Activated CD4-positive, alpha-beta T cell treated with anti-CD3 and anti-CD28 coated beads, Interleukin-2, amount 10 ng/mL, durations not matched to agents 7 days and 5 days (primary cell): ENCODE results near the gene SEC14L3. TPM values are rescaled to one million over a fixed set of nuclear protein-coding genes. Genes with fewer than 3 reads are reported as not detected.
A peak's percentile ranks its signal among the peaks of the same experiment; 100 is the strongest.
"Not testable (repeated sequence)": the region's sequence is repeated elsewhere in the genome, so short reads cannot be mapped to it uniquely, and the experiment has no call there.

Experiments used
- CTCF ChIA-PET: fragments of 350-600 bp; sonication (Branson Sonifier 250); formaldehyde crosslinking; loops from one replicate; lab custom pipeline; 2021; ENCODE audit warnings: antibody characterized with exemption; lab: Charles Lee
- POLR2A ChIA-PET: fragments of 350-600 bp; sonication (Branson Sonifier 250); formaldehyde crosslinking; loops from one replicate; lab custom pipeline; 2021; ENCODE audit warnings: antibody characterized with exemption; lab: Charles Lee
- DNase-seq: peaks from one replicate; pipeline ENCODE4 v3.0.0-alpha.2; 2020
- H3K27ac Mint-ChIP-seq: one replicate; pipeline ENCODE4 v1.8.0; 2021; ENCODE audit warnings: mild to moderate bottlenecking, moderate library complexity, mixed read lengths
- H3K27me3 Mint-ChIP-seq: one replicate; pipeline ENCODE4 v1.8.0; 2021; ENCODE audit warnings: mixed read lengths
- H3K36me3 Mint-ChIP-seq: one replicate; pipeline ENCODE4 v1.8.0; 2021; ENCODE audit warnings: low read depth, mixed read lengths
- H3K4me1 Mint-ChIP-seq: one replicate; pipeline ENCODE4 v1.8.0; 2021; ENCODE audit warnings: mixed read lengths
- H3K4me3 Mint-ChIP-seq: one replicate; pipeline ENCODE4 v1.8.0; 2021; ENCODE audit warnings: mild to moderate bottlenecking, moderate library complexity, mixed read lengths
- H3K9me3 Mint-ChIP-seq: one replicate; pipeline ENCODE4 v1.8.0; 2021; ENCODE audit warnings: mixed read lengths
- total RNA-seq, 2 experiments: library from RNA; stranded (reverse); gene quantifications; one replicate each; pipeline ENCODE4 v1.2.3, GENCODE V29; 2021

SEC14L3 gene
- total RNA-seq, 2 experiments from 2014 or later = not detected

DNA sequence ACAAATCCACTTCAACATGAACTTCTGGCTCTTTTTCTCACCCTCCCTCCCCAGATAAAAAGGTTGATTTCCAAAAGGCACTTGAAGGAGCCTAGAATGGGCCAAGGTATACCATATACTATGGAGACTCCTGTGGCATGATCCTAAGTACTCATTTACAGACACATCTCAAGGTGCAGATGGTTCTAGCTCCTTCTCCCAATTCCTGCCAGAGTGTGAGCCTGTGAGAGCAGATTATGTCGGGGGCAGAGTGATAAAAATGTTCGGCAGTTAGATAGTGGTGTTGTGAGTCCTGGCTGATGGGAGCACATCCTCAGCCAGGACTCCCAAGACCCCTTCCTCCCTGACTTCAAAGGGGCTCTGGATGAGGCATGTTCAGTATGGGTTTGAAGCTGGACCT is 8.2 kb upstream of the SEC14L3 start:
- CTCF ChIA-PET = interaction anchor here (1.0 to 1.2 kb wide), 3 partner anchors 61 to 93 kb away, joined by 3 read pairs; partner anchors contain the start of gene RNF215

DNA sequence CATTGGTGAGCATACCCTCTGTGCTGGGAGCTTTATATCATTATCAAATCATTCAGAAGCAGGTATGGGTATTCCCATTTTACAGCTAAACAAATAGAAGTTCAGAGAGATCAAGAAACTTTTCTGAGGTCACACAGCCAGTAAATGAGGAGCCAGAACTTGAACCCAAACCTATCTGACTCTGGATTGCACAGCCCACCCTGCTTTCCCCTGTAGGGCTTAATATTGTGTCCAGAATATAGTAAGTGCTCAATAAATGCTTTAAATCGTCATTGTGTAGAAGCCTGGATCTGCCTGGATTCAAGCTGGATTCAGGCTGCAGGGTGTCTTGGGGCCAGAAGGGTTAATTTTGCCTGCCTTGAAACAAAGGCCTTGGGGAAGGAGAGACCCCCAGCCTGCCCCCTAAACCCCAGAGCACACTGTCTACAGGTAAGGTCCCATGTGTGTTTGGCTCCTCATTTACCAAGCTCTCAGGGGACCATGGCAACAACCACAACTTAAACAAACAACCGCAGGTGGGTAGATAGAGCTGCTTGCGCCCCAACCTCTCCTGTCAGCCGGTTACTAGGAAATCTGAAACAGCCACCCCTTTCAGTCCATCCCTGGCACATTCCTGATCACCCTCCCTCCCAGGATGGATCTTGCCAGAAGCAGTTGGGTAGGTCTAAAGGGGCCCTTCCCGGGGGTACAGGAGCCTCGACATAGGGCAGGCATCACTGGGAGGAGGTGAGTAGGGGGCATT is 3.0 kb upstream of the SEC14L3 start:
- Mint-ChIP-seq H3K27ac (no peak overlapping the region), H3K27me3 (peaks cover 6% of the 10 kb centered on the region), H3K36me3 (no peaks in the 10 kb centered on the region), H3K9me3 (no peaks in the 10 kb centered on the region), H3K4me1 (peaks cover 15% of the 10 kb centered on the region), H3K4me3 (no peak overlapping the region)
- CTCF ChIA-PET = interaction anchor here (0.6 to 1.9 kb wide), 3 partner anchors 48 to 226 kb away, joined by 3 to 6 read pairs (median 6); no protein-coding TSS in a partner anchor
- POLR2A ChIA-PET = no interaction called here
- no peak for DNase-seq

More for the DNA sequence above, 8.2 kb upstream of the SEC14L3 start:
- Mint-ChIP-seq H3K4me3 (no peak overlapping the region), H3K36me3 (no peaks in the 10 kb centered on the region), H3K27me3 (no peaks in the 10 kb centered on the region), H3K27ac (no peak overlapping the region), H3K4me1 (peaks cover 2% of the 10 kb centered on the region), H3K9me3 (no peaks in the 10 kb centered on the region)
- no peak for DNase-seq
- POLR2A ChIA-PET = no interaction called here

DNA sequence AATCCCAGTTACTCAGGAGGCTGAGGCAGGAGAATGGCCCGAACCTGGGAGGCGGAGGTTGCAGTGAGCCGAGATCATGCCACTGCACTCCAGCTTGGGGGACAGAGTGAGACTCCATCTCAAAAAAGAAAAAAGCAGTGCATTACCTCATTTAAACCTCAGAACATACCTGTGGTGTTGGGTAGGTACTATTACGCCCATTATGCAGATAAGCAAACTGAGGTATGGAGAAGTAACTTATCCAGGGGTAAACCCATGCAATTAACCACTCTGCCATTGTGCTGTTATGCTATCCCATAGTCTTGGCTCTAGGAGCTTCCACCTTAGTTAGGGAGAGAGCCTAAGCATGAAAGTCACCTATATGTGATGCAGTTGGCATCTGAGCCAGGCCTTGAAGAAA is 2.3 kb upstream of the SEC14L3 start:
- Mint-ChIP-seq H3K9me3 (no peaks in the 10 kb centered on the region), H3K4me1 (peaks cover 16% of the 10 kb centered on the region), H3K27ac (no peak overlapping the region), H3K4me3 (no peak overlapping the region), H3K27me3 (peaks cover 6% of the 10 kb centered on the region), H3K36me3 (no peaks in the 10 kb centered on the region)
- CTCF ChIA-PET = no interaction called here
- DNase-seq = no peak
- POLR2A ChIA-PET = no interaction called here

DNA sequence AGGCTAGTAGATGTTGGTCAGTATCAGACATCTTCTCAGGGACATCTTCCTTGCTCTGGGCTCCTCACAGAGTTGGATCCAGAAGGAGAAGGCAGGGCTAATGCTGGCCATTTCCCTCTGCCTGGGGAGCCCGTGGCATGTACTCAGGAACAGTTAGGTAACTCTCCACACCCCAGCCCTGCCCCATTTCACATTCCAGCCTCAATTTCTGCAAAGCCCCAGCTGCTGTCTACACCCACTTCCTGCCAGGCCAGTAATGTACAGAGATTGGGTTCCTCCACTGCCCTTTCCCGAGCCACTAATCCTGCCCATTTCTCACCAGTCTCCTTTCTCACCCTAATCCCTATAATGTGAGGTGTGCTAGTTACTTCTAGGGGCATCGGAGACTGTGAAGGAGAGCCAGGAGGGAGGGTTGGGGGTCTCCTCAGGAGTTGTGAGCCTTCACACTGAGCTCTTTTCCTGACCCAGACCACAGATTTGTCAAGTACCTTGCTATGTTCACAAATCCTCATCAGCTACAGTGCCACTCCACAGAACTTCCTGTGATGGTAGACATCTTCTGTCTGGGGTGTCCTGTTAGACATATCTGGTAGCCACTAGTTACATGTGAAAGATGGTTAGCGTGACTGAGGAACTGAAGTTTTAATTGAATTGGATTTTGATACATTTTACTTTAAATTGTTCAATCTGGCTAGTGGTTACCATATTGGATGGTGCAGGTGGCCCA is 1.3 kb upstream of the SEC14L3 start:
- POLR2A ChIA-PET = no interaction called here
- Mint-ChIP-seq H3K36me3 (no peaks in the 10 kb centered on the region), H3K4me1 (peaks cover 16% of the 10 kb centered on the region), H3K4me3 (no peak overlapping the region), H3K27ac (no peak overlapping the region), H3K9me3 (no peaks in the 10 kb centered on the region), H3K27me3 (peaks cover 7% of the 10 kb centered on the region)
- CTCF ChIA-PET = no interaction called here
- DNase-seq = no peak

DNA sequence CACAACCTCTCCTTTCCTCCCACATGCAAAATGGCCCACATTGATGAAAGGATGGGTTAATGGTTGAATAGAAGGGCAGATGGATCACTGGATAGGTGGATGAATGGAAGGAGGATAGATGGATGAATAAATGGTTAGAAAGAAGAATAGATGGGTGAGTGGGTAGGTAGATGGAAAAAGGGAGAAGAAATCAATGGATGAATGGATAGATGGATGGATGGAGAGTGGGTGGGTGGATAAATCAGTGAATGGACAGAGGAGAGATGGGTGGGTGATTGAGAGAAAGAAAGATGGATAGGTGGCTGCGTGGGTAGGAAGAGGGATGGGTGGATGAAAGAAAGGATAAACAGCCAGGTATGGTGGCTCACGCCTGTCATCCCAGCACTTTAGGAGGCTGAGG is 1.2 kb downstream of the SEC14L3 start:
- no peaks in the 10 kb centered on the region for H3K36me3 Mint-ChIP-seq
- ChIA-PET CTCF (no interaction called here), POLR2A (no interaction called here)
- H3K27ac Mint-ChIP-seq = no peak overlapping the region
- no peak overlapping the region for H3K4me3 Mint-ChIP-seq
- peaks cover 16% of the 10 kb centered on the region for H3K4me1 Mint-ChIP-seq
- DNase-seq = no peak
- peaks cover 11% of the 10 kb centered on the region for H3K27me3 Mint-ChIP-seq
- no peaks in the 10 kb centered on the region for H3K9me3 Mint-ChIP-seq

DNA sequence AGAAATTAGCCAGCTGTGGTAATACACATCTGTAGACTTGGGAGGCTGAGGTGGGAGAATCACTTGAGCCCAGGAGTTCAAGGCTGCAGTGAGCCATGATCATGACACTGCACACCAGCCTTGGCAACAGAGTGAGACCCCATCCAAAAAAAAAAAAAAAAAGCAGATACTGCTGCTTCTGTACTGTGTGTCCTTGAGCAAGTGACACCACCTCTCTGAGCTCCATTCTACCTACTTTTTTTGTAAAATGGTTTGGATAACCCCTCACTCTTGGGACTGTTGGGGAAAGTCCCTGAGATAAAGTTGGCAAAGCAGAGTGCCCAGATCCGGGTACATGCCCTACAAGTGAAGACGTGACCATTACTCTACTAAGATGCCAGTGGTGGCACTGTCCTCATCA is 2.7 kb downstream of the SEC14L3 start:
- no peak for DNase-seq
- no peaks in the 10 kb centered on the region for H3K36me3 Mint-ChIP-seq
- H3K4me3 Mint-ChIP-seq = no peak overlapping the region
- H3K27me3 Mint-ChIP-seq = peaks cover 19% of the 10 kb centered on the region
- no peak overlapping the region for H3K27ac Mint-ChIP-seq
- ChIA-PET CTCF (interaction anchor here (1.1 kb wide), 1 partner anchor 78 kb away, joined by 3 read pairs; no protein-coding TSS in a partner anchor), POLR2A (no interaction called here)
- H3K9me3 Mint-ChIP-seq = no peaks in the 10 kb centered on the region
- peaks cover 16% of the 10 kb centered on the region for H3K4me1 Mint-ChIP-seq

DNA sequence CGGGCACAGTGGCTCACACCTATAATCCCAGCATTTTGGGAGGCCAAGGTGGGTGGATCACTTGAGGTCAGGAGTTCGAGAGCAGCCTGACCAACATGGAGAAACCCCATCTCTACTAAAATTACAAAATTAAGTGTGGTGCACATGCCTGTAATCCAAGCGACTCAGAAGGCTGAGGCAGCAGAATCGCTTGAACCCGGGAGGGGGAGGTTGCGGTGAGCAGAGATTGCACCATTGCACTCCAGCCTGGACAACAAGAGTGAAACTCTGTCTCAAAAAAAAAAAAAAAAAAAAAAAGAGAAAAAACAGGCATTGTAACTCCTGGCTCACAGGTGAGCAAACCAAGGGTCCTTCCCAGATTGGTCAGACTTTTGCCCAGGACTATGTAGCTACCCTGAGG is 11.3 kb downstream of the SEC14L3 start:
- H3K9me3 Mint-ChIP-seq, H3K4me1 Mint-ChIP-seq, DNase-seq, POLR2A ChIA-PET, H3K27ac Mint-ChIP-seq, H3K4me3 Mint-ChIP-seq, H3K36me3 Mint-ChIP-seq: not testable (repeated sequence)
- peaks cover 10% of the 10 kb centered on the region for H3K27me3 Mint-ChIP-seq
- CTCF ChIA-PET = interaction anchor here (0.7 to 1.6 kb wide), 3 partner anchors 24 to 1078 kb away, joined by 3 to 4 read pairs (median 3); no protein-coding TSS in a partner anchor

DNA sequence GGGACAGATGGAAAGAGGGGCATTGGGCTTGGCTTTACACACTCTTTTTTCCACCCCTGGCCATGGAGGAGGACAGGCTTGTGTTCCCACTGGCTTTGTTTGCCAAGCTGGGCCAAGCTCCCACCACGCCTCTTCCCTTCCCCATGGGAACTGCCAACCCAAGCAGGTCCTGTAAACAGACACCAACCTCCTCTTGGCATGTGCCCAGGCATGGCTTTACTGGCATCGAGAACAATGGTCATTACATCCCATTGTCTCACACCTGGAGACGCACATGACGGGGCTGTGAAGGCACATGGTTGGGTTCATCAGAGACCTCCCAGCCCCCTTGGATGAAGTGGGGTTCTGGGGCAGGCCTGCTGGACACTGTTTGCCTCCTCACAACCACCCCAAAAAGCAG is 11.7 kb downstream of the SEC14L3 start:
- ChIA-PET CTCF (interaction anchor here (1.4 to 3.4 kb wide), 2 partner anchors 15 to 33 kb away, joined by 3 to 17 read pairs; no protein-coding TSS in a partner anchor), POLR2A (no interaction called here)
- Mint-ChIP-seq H3K36me3 (no peaks in the 10 kb centered on the region), H3K4me3 (no peak overlapping the region), H3K27me3 (peaks cover 7% of the 10 kb centered on the region), H3K4me1 (peaks cover 5% of the 10 kb centered on the region), H3K9me3 (no peaks in the 10 kb centered on the region), H3K27ac (no peak overlapping the region)
- no peak for DNase-seq

DNA sequence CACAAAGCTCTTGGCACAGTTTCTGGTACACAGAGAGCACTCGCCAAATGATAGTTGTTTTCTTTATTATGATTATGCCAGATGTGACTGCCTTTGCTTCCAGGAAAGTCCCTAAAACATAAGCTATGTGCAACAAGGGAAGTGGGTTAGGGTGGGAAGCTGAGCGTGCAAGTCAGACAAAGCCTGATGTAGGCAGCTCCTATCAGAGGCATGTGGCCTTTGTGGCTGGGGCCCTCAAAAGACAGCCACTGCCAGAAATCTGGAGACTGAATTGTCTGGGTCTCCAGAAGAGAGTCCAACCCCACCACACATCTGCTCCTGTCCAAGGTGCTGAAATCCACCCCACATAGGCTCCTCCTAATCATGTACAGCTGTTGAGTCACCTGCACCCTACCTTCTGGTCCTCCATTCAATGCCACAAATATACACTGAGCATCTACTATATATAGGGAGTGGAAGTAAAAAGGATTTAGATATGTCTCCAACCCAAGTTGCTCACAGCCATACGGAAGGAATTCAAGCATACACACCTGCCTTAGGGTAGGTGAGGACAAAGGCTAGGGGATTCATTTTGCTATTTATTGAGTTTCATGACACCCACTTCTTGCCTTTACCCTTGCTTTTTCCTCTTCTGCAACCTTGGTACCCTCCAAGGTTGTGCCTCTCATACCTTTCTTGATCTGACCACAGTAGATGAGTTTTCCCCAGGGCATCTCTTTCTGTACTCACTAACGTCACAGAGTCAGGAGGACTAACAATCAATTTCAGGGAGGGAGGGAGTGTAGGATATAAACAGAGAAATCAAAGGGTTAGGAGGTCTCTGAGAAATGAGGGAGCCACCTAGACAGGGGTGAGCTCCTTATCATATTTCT is 12.4 kb downstream of the SEC14L3 start:
- H3K4me3 Mint-ChIP-seq = no peak overlapping the region
- H3K9me3 Mint-ChIP-seq = no peaks in the 10 kb centered on the region
- CTCF ChIA-PET = interaction anchor here (1.4 to 3.4 kb wide), 4 partner anchors 15 to 69 kb away, joined by 3 to 17 read pairs (median 4); no protein-coding TSS in a partner anchor
- H3K27me3 Mint-ChIP-seq = no peaks in the 10 kb centered on the region
- no peak overlapping the region for H3K27ac Mint-ChIP-seq
- peak; percentile 41 for DNase-seq
- H3K4me1 Mint-ChIP-seq = peaks cover 5% of the 10 kb centered on the region
- POLR2A ChIA-PET = no interaction called here
- no peaks in the 10 kb centered on the region for H3K36me3 Mint-ChIP-seq

DNA sequence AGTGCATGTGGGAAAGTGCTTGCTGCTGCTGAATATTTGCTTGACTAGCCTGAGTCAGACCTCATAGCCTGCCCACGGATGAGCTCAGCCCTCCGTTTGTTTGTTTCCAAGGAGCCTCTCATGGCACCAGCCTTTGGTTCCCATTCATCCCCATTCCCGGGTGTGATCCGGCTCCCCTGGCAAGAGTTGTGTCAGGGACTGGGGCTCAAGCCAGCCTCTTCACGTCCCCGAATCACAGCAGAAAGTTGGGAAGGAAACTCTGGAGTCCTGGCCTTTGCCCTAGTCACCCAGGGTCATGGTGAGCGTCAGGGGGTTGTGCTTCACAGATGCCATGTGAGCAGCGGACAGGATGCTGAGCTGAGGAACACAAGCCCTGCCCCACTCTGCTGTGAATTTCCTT is 13.8 kb downstream of the SEC14L3 start:
- H3K36me3 Mint-ChIP-seq = no peaks in the 10 kb centered on the region
- ChIA-PET CTCF (interaction anchor here (1.6 to 3.4 kb wide), 3 partner anchors 13 to 67 kb away, joined by 3 to 17 read pairs (median 4); no protein-coding TSS in a partner anchor), POLR2A (no interaction called here)
- H3K27me3 Mint-ChIP-seq = no peaks in the 10 kb centered on the region
- no peaks in the 10 kb centered on the region for H3K9me3 Mint-ChIP-seq
- no peak overlapping the region for H3K4me3 Mint-ChIP-seq
- DNase-seq = no peak
- H3K27ac Mint-ChIP-seq = no peak overlapping the region
- peaks cover 5% of the 10 kb centered on the region for H3K4me1 Mint-ChIP-seq

DNA sequence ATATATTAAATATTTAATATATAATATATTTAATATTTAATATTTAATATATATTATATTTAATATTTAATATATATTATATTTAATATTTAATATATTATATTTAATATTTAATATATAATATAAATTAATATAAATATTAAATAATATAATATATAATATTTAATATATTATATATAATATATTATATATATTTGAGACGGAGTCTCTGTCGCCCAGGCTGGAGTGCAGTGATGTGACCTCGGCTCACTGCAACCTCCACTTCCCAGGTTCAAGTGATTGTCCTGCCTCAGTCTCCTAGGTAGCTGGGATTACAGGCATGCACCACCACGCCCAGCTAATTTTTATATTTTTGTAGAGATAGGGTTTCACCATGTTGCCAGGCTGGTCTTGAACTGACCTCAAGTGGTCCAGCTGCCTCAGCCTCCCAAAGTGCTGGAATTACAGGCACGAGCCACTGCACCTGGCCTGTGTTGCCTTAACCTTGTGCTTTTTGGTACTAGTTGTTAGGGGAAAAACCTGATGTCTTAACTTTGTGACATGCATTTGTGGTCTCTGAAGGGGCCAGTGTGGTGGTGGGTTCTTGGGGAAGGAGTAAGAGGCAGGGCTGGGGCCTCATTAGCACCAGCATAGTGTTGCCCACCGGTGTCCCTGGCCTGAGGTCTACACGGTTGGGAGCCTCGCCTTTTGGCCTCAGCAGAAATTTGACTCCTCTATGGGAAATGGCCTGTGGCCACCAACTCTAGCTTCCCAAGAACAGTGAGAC is 16.6 kb downstream of the SEC14L3 start:
- Mint-ChIP-seq H3K9me3 (no peaks in the 10 kb centered on the region), H3K27me3 (peaks cover 4% of the 10 kb centered on the region), H3K27ac (no peak overlapping the region), H3K4me1 (peaks cover 5% of the 10 kb centered on the region), H3K4me3 (no peak overlapping the region), H3K36me3 (no peaks in the 10 kb centered on the region)
- CTCF ChIA-PET = interaction anchor here (1.2 kb wide), 1 partner anchor 410 kb away, joined by 3 read pairs; no protein-coding TSS in a partner anchor
- no peak for DNase-seq
- POLR2A ChIA-PET = no interaction called here
